Breast epithelium (tissue), 4 donors: ENCODE measurements around the gene PLD4. TPM values are rescaled to one million over a fixed set of nuclear protein-coding genes. Genes with fewer than 3 reads are reported as not detected.

ENCODE experiments used
- DNase-seq, 2 donors: peaks; one replicate each; pipeline ENCODE4 v3.0.0-alpha.2; 2019; ENCODE audit warnings: low spot score in 2 of 2
- H3K27ac ChIP-seq, 2 donors: fragments of 200-600 bp; sonication (generic) in 1 of 2; one replicate each; pipeline ENCODE4 v1.5.1; 2016 to 2019; ENCODE audit warnings: mild to moderate bottlenecking in 1 of 2
- H3K27me3 ChIP-seq, 2 donors: fragments of 200-600 bp; sonication (generic) in 1 of 2; one replicate each; pipeline versions ENCODE4 v1.5.1 to v1.6.0; 2017 to 2019; ENCODE audit warnings: control low read depth in 1 of 2, mild to moderate bottlenecking in 1 of 2
- H3K36me3 ChIP-seq: fragments of 200-600 bp; one replicate; pipeline ENCODE4 v1.5.1; 2019
- H3K4me1 ChIP-seq, 2 donors: fragments of 200-600 bp; sonication (generic); one replicate each; pipeline ENCODE4 v1.5.1; 2016 to 2019; ENCODE audit warnings: control low read depth in 1 of 2
- H3K4me3 ChIP-seq, 3 donors: fragments of 200-600 bp; sonication (generic); 1 replicate in 2 of 3; 2 replicates in 1 of 3; pipeline ENCODE4 v1.5.1; 2016 to 2019; ENCODE audit warnings: mild to moderate bottlenecking in 3 of 3, moderate library complexity in 2 of 3
- H3K9me3 ChIP-seq, 2 donors: fragments of 200-600 bp; sonication (generic) in 1 of 2; one replicate each; pipeline ENCODE4 v1.5.1; 2016 to 2019; ENCODE audit warnings: control low read depth in 1 of 2
- CTCF ChIP-seq, 3 donors: fragments of 450-650 bp; IDR thresholded peaks; one replicate each; pipeline ENCODE4 v1.5.1; 2016 to 2017; ENCODE audit warnings: antibody characterized with exemption in 3 of 3, mild to moderate bottlenecking in 3 of 3, moderate library complexity in 3 of 3
- POLR2A ChIP-seq: fragments of 450-650 bp; IDR thresholded peaks from one replicate; pipeline ENCODE4 v1.6.1; 2016; ENCODE audit warnings: antibody characterized with exemption, mild to moderate bottlenecking, moderate library complexity
- POLR2AphosphoS5 ChIP-seq, 3 donors: sonication (generic); formaldehyde crosslinking; IDR thresholded peaks; one replicate each; pipeline ENCODE4 v1.6.1; 2017; ENCODE audit warnings: antibody characterized with exemption in 3 of 3
- intact Hi-C: fragments of 100-400 bp; cut with DNase I; formaldehyde crosslinking; loops from one replicate; pipeline ENCODE4 v1.15.1; 2023; ENCODE audit warnings: low total_unique reads
- total RNA-seq, 3 donors: library from RNA; depleted of rRNA; stranded (reverse); fragments of >200 nt; gene quantifications; one replicate each; pipeline ENCODE4 v1.1.0, GENCODE V29; 2016

Gene PLD4
- total RNA-seq, 3 donors from 2014 or later = 0.33 to 4.0 TPM; not detected in 1

GRCh38 chr14:104936361-104937155 lies 11.9 kb downstream of the PLD4 start:
- DNase-seq = no peak
- H3K36me3 ChIP-seq = no peaks in the 10 kb centered on the region
- no peaks in the 10 kb centered on the region for H3K9me3 ChIP-seq
- H3K4me3 ChIP-seq = no peak overlapping the region
- H3K27ac ChIP-seq = no peak overlapping the region
- no peak for TF ChIP-seq POLR2AphosphoS5 (IDR thresholded peaks at IDR 0.05)
- TF ChIP-seq POLR2A = no peak
- TF ChIP-seq CTCF (IDR thresholded peaks at IDR 0.05) = no peak
- intact Hi-C loops = no loop called here
- H3K4me1 ChIP-seq = no peaks in the 10 kb centered on the region
- H3K27me3 ChIP-seq = no peaks in the 10 kb centered on the region

GRCh38 chr14:104937161-104937560 lies 12.5 kb downstream of the PLD4 start:
- H3K9me3 ChIP-seq = no peaks in the 10 kb centered on the region
- no peak overlapping the region for H3K27ac ChIP-seq
- TF ChIP-seq CTCF (IDR thresholded peaks at IDR 0.05) (no peak), POLR2A (no peak), POLR2AphosphoS5 (IDR thresholded peaks at IDR 0.05) (no peak)
- no peak for DNase-seq
- no peaks in the 10 kb centered on the region for H3K36me3 ChIP-seq
- intact Hi-C loops = no loop called here
- no peaks in the 10 kb centered on the region for H3K27me3 ChIP-seq
- no peaks in the 10 kb centered on the region for H3K4me1 ChIP-seq
- no peak overlapping the region for H3K4me3 ChIP-seq

GRCh38 chr14:104937694-104938365 lies 13.2 kb downstream of the PLD4 start:
- no peak for DNase-seq
- H3K4me3 ChIP-seq = no peak overlapping the region
- H3K4me1 ChIP-seq = no peaks in the 10 kb centered on the region
- intact Hi-C loops = no loop called here
- H3K27me3 ChIP-seq = no peaks in the 10 kb centered on the region
- TF ChIP-seq CTCF (IDR thresholded peaks at IDR 0.05) (no peak), POLR2A (no peak), POLR2AphosphoS5 (IDR thresholded peaks at IDR 0.05) (no peak)
- H3K27ac ChIP-seq = no peak overlapping the region
- H3K9me3 ChIP-seq = no peaks in the 10 kb centered on the region
- H3K36me3 ChIP-seq = no peaks in the 10 kb centered on the region

- no peak overlapping the region for H3K4me3 ChIP-seq
- no peak overlapping the region for H3K27ac ChIP-seq
- no peak for DNase-seq
- intact Hi-C loops = no loop called here
- H3K9me3 ChIP-seq = no peaks in the 10 kb centered on the region
- no peak for TF ChIP-seq POLR2AphosphoS5 (IDR thresholded peaks at IDR 0.05)
- TF ChIP-seq POLR2A = no peak
- TF ChIP-seq CTCF (IDR thresholded peaks at IDR 0.05) = no peak
- H3K27me3 ChIP-seq = no peaks in the 10 kb centered on the region
- H3K4me1 ChIP-seq = no peaks in the 10 kb centered on the region
- H3K36me3 ChIP-seq = no peaks in the 10 kb centered on the region
These were observed 13.8 kb downstream of the PLD4 start for GRCh38 chr14:104938436-104938835.

- intact Hi-C loops = no loop called here
- no peak for TF ChIP-seq POLR2A
- no peak overlapping the region for H3K27ac ChIP-seq
- H3K4me3 ChIP-seq = no peak overlapping the region
- H3K36me3 ChIP-seq = no peaks in the 10 kb centered on the region
- no peaks in the 10 kb centered on the region for H3K9me3 ChIP-seq
- no peaks in the 10 kb centered on the region for H3K27me3 ChIP-seq
- DNase-seq = no peak
- no peaks in the 10 kb centered on the region for H3K4me1 ChIP-seq
These were observed 14.3 kb downstream of the PLD4 start for GRCh38 chr14:104938960-104939359.
